Muscle of leg (tissue), 11 donors: ENCODE results near the gene SEMA5A. TPM values are rescaled to one million over a fixed set of nuclear protein-coding genes. Genes with fewer than 3 reads are reported as not detected.

Experiments
- DNase-seq: peaks from one replicate; pipeline ENCODE4 v3.0.0; 2013
- H3K27ac ChIP-seq: one replicate; pipeline ENCODE4 v1.5.1; 2013; ENCODE audit warnings: mild to moderate bottlenecking, low read length, control low read depth
- H3K27me3 ChIP-seq: one replicate; pipeline ENCODE4 v1.6.1; 2013; ENCODE audit warnings: low read length; ENCODE audit not compliant: control insufficient read depth, insufficient read depth
- H3K36me3 ChIP-seq: one replicate; pipeline ENCODE4 v1.6.1; 2013; ENCODE audit warnings: low read length; ENCODE audit not compliant: control insufficient read depth, insufficient read depth
- H3K4me1 ChIP-seq: one replicate; pipeline ENCODE4 v1.6.1; 2013; ENCODE audit warnings: low read length; ENCODE audit not compliant: control insufficient read depth, insufficient read depth
- H3K4me3 ChIP-seq: one replicate; pipeline ENCODE4 v1.5.1; 2013; ENCODE audit warnings: low read length, control low read depth
- H3K9me3 ChIP-seq: replicated peaks from 2 replicates; pipeline ENCODE4 v1.6.1; 2013; ENCODE audit warnings: low read depth, low read length; ENCODE audit not compliant: control insufficient read depth
- WGBS: methylation state at CpG from one replicate; pipeline ENCODE4 v1.1.5; 2013; ENCODE audit warnings: missing lambda C conversion rate; ENCODE audit not compliant: insufficient coverage; 5-methylcytosine and 5-hydroxymethylcytosine counted together
- polyA plus RNA-seq, 8 donors: library from polyadenylated mRNA; unstranded; fragments of 120-200 nt; gene quantifications; one replicate each; pipeline versions ENCODE4 v1.2.1 to v1.2.3, GENCODE V29; 2013; ENCODE audit warnings: inconsistent platforms in 1 of 8, low replicate concordance in 1 of 8; ENCODE audit not compliant: insufficient read length in 8 of 8, insufficient read depth in 1 of 8
- total RNA-seq: library from RNA; stranded (reverse); fragments of 120-200 nt; gene quantifications from one replicate; pipeline ENCODE4 v1.2.4, GENCODE V29; 2013

The SEMA5A gene
- total and polyA plus RNA-seq, 9 donors = 25.1 to 53.5 (median 37.3) TPM

GRCh38 chr5:9344751-9345240 is 201.1 kb downstream of the SEMA5A start:
- H3K9me3 ChIP-seq = no peaks in the 10 kb centered on the region
- no peak overlapping the region for H3K27ac ChIP-seq
- no peak overlapping the region for H3K4me3 ChIP-seq
- no peaks in the 10 kb centered on the region for H3K27me3 ChIP-seq
- DNase-seq = no peak
- H3K36me3 ChIP-seq = no peaks in the 10 kb centered on the region
- no CpG with 5 or more reads among the region's 1 CpG for WGBS
- peaks cover 4% of the 10 kb centered on the region for H3K4me1 ChIP-seq

GRCh38 chr5:9343146-9343850 is 202.6 kb downstream of the SEMA5A start:
- no peaks in the 10 kb centered on the region for H3K36me3 ChIP-seq
- no peaks in the 10 kb centered on the region for H3K27me3 ChIP-seq
- no peak overlapping the region for H3K27ac ChIP-seq
- peaks cover 4% of the 10 kb centered on the region for H3K4me1 ChIP-seq
- H3K4me3 ChIP-seq = no peak overlapping the region
- H3K9me3 ChIP-seq = no peaks in the 10 kb centered on the region
- WGBS = 100% methylated on average over 2 of the region's 3 CpGs
- DNase-seq = no peak

GRCh38 chr5:9342161-9342787 is 203.6 kb downstream of the SEMA5A start:
- H3K4me3 ChIP-seq = no peak overlapping the region
- H3K27ac ChIP-seq = no peak overlapping the region
- H3K27me3 ChIP-seq = no peaks in the 10 kb centered on the region
- H3K9me3 ChIP-seq = no peaks in the 10 kb centered on the region
- no peak for DNase-seq
- peaks cover 4% of the 10 kb centered on the region for H3K4me1 ChIP-seq
- WGBS = 100% methylated on average over 1 of the region's 6 CpGs
- no peaks in the 10 kb centered on the region for H3K36me3 ChIP-seq

- no CpG with 5 or more reads among the region's 2 CpGs for WGBS
- Histone ChIP-seq H3K4me1 (peaks cover 4% of the 10 kb centered on the region), H3K4me3 (no peak overlapping the region), H3K36me3 (peaks cover 5% of the 10 kb centered on the region), H3K27me3 (no peaks in the 10 kb centered on the region), H3K27ac (no peak overlapping the region), H3K9me3 (no peaks in the 10 kb centered on the region)
- peak; percentile 73 for DNase-seq
Observed at GRCh38 chr5:9340085-9340484, 205.8 kb downstream of the SEMA5A start.

- H3K4me1 ChIP-seq = peaks cover 4% of the 10 kb centered on the region
Observed at GRCh38 chr5:9339206-9339818, 206.6 kb downstream of the SEMA5A start.

GRCh38 chr5:9338796-9339195 is 207.1 kb downstream of the SEMA5A start:
- peaks cover 5% of the 10 kb centered on the region for H3K36me3 ChIP-seq
- no peaks in the 10 kb centered on the region for H3K9me3 ChIP-seq
- H3K27me3 ChIP-seq = no peaks in the 10 kb centered on the region
- no CpG with 5 or more reads among the region's 4 CpGs for WGBS
- DNase-seq = no peak
- no peak overlapping the region for H3K27ac ChIP-seq
- peaks cover 4% of the 10 kb centered on the region for H3K4me1 ChIP-seq
- no peak overlapping the region for H3K4me3 ChIP-seq

More at GRCh38 chr5:9339206-9339818, 206.6 kb downstream of the SEMA5A start:
- Histone ChIP-seq H3K27me3 (no peaks in the 10 kb centered on the region), H3K9me3 (no peaks in the 10 kb centered on the region), H3K4me3 (no peak overlapping the region), H3K27ac (no peak overlapping the region), H3K36me3 (peaks cover 5% of the 10 kb centered on the region)
- 20% methylated on average over 1 of the region's 3 CpGs for WGBS
- DNase-seq = no peak

GRCh38 chr5:9337928-9338595 is 207.8 kb downstream of the SEMA5A start:
- peak; percentile 80 for DNase-seq
- Histone ChIP-seq H3K27ac (peak overlapping the region; percentile 33), H3K4me3 (no peak overlapping the region), H3K36me3 (peaks cover 5% of the 10 kb centered on the region), H3K9me3 (no peaks in the 10 kb centered on the region), H3K4me1 (peaks cover 4% of the 10 kb centered on the region), H3K27me3 (no peaks in the 10 kb centered on the region)
- 20% methylated on average over 1 of the region's 4 CpGs for WGBS

- no peak overlapping the region for H3K4me3 ChIP-seq
- H3K27me3 ChIP-seq = no peaks in the 10 kb centered on the region
- no peak overlapping the region for H3K27ac ChIP-seq
- 86% methylated on average over 1 of the region's 2 CpGs for WGBS
- DNase-seq = no peak
- H3K4me1 ChIP-seq = peaks cover 4% of the 10 kb centered on the region
- no peaks in the 10 kb centered on the region for H3K9me3 ChIP-seq
- peaks cover 5% of the 10 kb centered on the region for H3K36me3 ChIP-seq
Observed at GRCh38 chr5:9335754-9336495, 209.9 kb downstream of the SEMA5A start.

GRCh38 chr5:9335269-9335668 is 210.6 kb downstream of the SEMA5A start:
- peaks cover 5% of the 10 kb centered on the region for H3K36me3 ChIP-seq
- no peak overlapping the region for H3K4me3 ChIP-seq
- peaks cover 3% of the 10 kb centered on the region for H3K4me1 ChIP-seq
- no peak overlapping the region for H3K27ac ChIP-seq
- H3K9me3 ChIP-seq = no peaks in the 10 kb centered on the region
- no CpG with 5 or more reads among the region's 2 CpGs for WGBS
- H3K27me3 ChIP-seq = no peaks in the 10 kb centered on the region
- DNase-seq = no peak
